Measurements from ENCODE around the gene GATA1.

The GATA1 gene

GRCh38 chrX:48785540-48786214 is 713 bp upstream of the GATA1 start:
- no peak for FAIRE-seq

- FAIRE-seq, result no peak
Measured at GRCh38 chrX:48786825-48787504, 575 bp downstream of the GATA1 start.

- FAIRE-seq, result no peak
Measured at GRCh38 chrX:48787505-48788443, 1.4 kb downstream of the GATA1 start.

GRCh38 chrX:48789366-48790220 is 3.2 kb downstream of the GATA1 start:
- FAIRE-seq, result no peak

- no peak for FAIRE-seq
Measured at GRCh38 chrX:48790477-48790876, 4.1 kb downstream of the GATA1 start.

GRCh38 chrX:48791063-48791820 is 4.9 kb downstream of the GATA1 start:
- FAIRE-seq, result no peak

GRCh38 chrX:48792219-48792618 is 5.8 kb downstream of the GATA1 start:
- FAIRE-seq, result no peak

- FAIRE-seq, result no peak
Measured at GRCh38 chrX:48793935-48794334, 7.5 kb downstream of the GATA1 start.

GRCh38 chrX:48794340-48794910 is 8.0 kb downstream of the GATA1 start:
- no peak for FAIRE-seq

- FAIRE-seq, result no peak
Measured at GRCh38 chrX:48794911-48795515, 8.6 kb downstream of the GATA1 start.

GRCh38 chrX:48798318-48798717 is 11.9 kb downstream of the GATA1 start:
- FAIRE-seq, result no peak

- no peak for FAIRE-seq
Measured at GRCh38 chrX:48800574-48801279, 14.3 kb downstream of the GATA1 start.

GRCh38 chrX:48801280-48802088 is 15.1 kb downstream of the GATA1 start, which contains the start of gene HDAC6:
Gene HDAC6, plus strand, starts transcription at chrX:48802067. Its CDS starts 626 bp downstream, at chrX:48802693.
- FAIRE-seq, result peak; percentile 89

GRCh38 chrX:48802089-48802904 is 15.9 kb downstream of the GATA1 start:
- no peak for FAIRE-seq

GRCh38 chrX:48802905-48803200 is 16.5 kb downstream of the GATA1 start:
- no peak for FAIRE-seq

- no peak for FAIRE-seq
Measured at GRCh38 chrX:48806081-48806480, 19.7 kb downstream of the GATA1 start.

GRCh38 chrX:48813644-48814043 is 27.3 kb downstream of the GATA1 start:
- FAIRE-seq, result no peak

GRCh38 chrX:48814722-48815121 is 28.3 kb downstream of the GATA1 start:
- no peak for FAIRE-seq

- no peak for FAIRE-seq
Measured at GRCh38 chrX:48815266-48815665, 28.9 kb downstream of the GATA1 start.

All from A204.1 (cell line).